ENCODE results near the gene GPR17.

- TF ChIP-seq CTCF (conservative IDR thresholded peaks at IDR 0.05 in 1 of 2, IDR thresholded peaks at IDR 0.05 in 1 of 2; ENCODE audit: extremely low read depth in 1 of 2, insufficient read depth in 1 of 2, low read depth in 1 of 2, low read length in 2 of 2) (no peak), EZH2 (IDR thresholded peaks at IDR 0.05; ENCODE audit: borderline replicate concordance, low read length) (no peak)
Observed at GRCh38 chr2:127671557-127672302, 25.8 kb downstream of the GPR17 start.
